Endothelial cell of coronary artery (primary cell): ENCODE data around the gene OTULINL. TPM values are rescaled to one million over a fixed set of nuclear protein-coding genes. Genes with fewer than 3 reads are reported as not detected.

ENCODE experiments used
- total RNA-seq: library from RNA; depleted of rRNA; stranded (reverse); fragments of >200 nt; gene quantifications from 2 replicates; pipeline ENCODE4 v1.2.3, GENCODE V29; 2014

The OTULINL gene
- total RNA-seq: under 0.01 TPM in 2 replicates

GRCh38 chr5:14581106-14581890 is at the start of gene OTULINL:
TSS of gene OTULINL (plus strand) at chr5:14581792. CDS start at chr5:14581895, 103 bp downstream.

Other genes starting within 250 kb of the OTULINL start
- gene OTULIN, start 82.9 kb downstream of the OTULINL start, total RNA-seq: 15.4 and 18.0 TPM in 2 replicates